HCT116 (cell line): ENCODE measurements around the gene DNASE1L3. TPM values are rescaled to one million over a fixed set of nuclear protein-coding genes. Genes with fewer than 3 reads are reported as not detected.
A peak's percentile ranks its signal among the peaks of the same experiment; 100 is the strongest.

ENCODE experiments used
- ATAC-seq: fragments of 200-7000 bp; cut with Tn5 transposase; 2 replicates; pipeline ENCODE4 v1.9.1; 2020; ENCODE audit warnings: mild to moderate bottlenecking, moderate library complexity
- BruUV-seq: library from RNA; stranded (reverse); fragments of 400-500 nt; replicated peaks from 2 replicates; lab custom pipeline; 2021; lab: Mats Ljungman, UMichigan
- CTCF ChIA-PET: fragments of 300-600 bp; sonication (Branson Sonifier 250); formaldehyde crosslinking; loops from one replicate; lab custom pipeline; 2021; ENCODE audit warnings: antibody characterized with exemption; lab: Charles Lee
- POLR2A ChIA-PET: fragments of 300-600, 350-600 bp; sonication (Branson Sonifier 250); formaldehyde crosslinking; loops from one replicate; lab custom pipeline; 2021; ENCODE audit warnings: antibody characterized with exemption; lab: Charles Lee
- RAD21 ChIA-PET, 2 experiments: fragments of 300-600 bp; sonication (Branson Sonifier 250); formaldehyde crosslinking; loops; one replicate each; lab custom pipeline; 2023; ENCODE audit warnings: low total read pairs in 2 of 2; ENCODE audit not compliant: uncharacterized antibody in 2 of 2, unreplicated experiment in 2 of 2, low non-redundant PET in 1 of 2; lab: Charles Lee
- DNase-seq: peaks from one replicate; pipeline ENCODE4 v3.0.0-alpha.2; 2010; ENCODE audit warnings: low read depth, low spot score
- H2AFZ ChIP-seq: fragments of 200-600 bp; shearing (Covaris generic), sonication (generic); 2 replicates; pipeline ENCODE4 v1.6.1; 2017; ENCODE audit warnings: low read depth, mixed run types, mixed read lengths, antibody characterized with exemption, low read length; ENCODE audit not compliant: poor library complexity, severe bottlenecking
- H3K27ac ChIP-seq: 2 replicates; pipeline ENCODE4 v1.5.1; 2012; ENCODE audit warnings: low read depth, low read length
- H3K27me3 ChIP-seq: fragments of 200-600 bp; sonication (generic); 2 replicates; pipeline ENCODE4 v1.6.1; 2016; ENCODE audit warnings: mixed run types, low read length, mixed read lengths; ENCODE audit not compliant: insufficient read depth
- H3K36me3 ChIP-seq, 2 experiments: fragments of 200-500 bp in 1 of 2; fragments of 200-600 bp in 1 of 2; sonication (Bioruptor generic) in 1 of 2; sonication (generic) in 1 of 2; 2 replicates each; pipeline versions ENCODE4 v1.5.1 to v1.6.1; 2014 to 2016; ENCODE audit warnings: low read length in 2 of 2, inconsistent platforms in 1 of 2, mixed read lengths in 1 of 2, mixed run types in 1 of 2; ENCODE audit not compliant: insufficient read depth in 2 of 2, control insufficient read depth in 1 of 2
- H3K4me1 ChIP-seq, 2 experiments: fragments of 200-600 bp in 1 of 2; sonication (generic) in 1 of 2; 2 replicates each; pipeline versions ENCODE4 v1.5.1 to v1.6.1; 2012 to 2017; ENCODE audit warnings: low read length in 2 of 2, inconsistent platforms in 1 of 2, mild to moderate bottlenecking in 1 of 2, mixed read lengths in 1 of 2, mixed run types in 1 of 2, moderate library complexity in 1 of 2; ENCODE audit not compliant: insufficient read depth in 2 of 2, control insufficient read depth in 1 of 2
- H3K4me2 ChIP-seq: fragments of 200-600 bp; sonication (generic); 2 replicates; pipeline ENCODE4 v1.6.1; 2017; ENCODE audit warnings: mixed run types, low read length, mixed read lengths
- H3K4me3 ChIP-seq, 2 experiments: fragments of 200-600 bp in 1 of 2; sonication (generic) in 1 of 2; replicated peaks in 1 of 2; 2 replicates each; pipeline ENCODE4 v1.5.1; 2011 to 2016; ENCODE audit warnings: low read length in 2 of 2, control low read depth in 1 of 2, low read depth in 1 of 2, mild to moderate bottlenecking in 1 of 2, mixed read lengths in 1 of 2, mixed run types in 1 of 2
- H3K79me2 ChIP-seq: fragments of 200-600 bp; sonication (generic); 2 replicates; pipeline ENCODE4 v1.6.1; 2017; ENCODE audit warnings: mild to moderate bottlenecking, mixed run types, low read length, moderate library complexity, mixed read lengths; ENCODE audit not compliant: insufficient read depth
- H3K9ac ChIP-seq: fragments of 200-600 bp; sonication (generic); 2 replicates; pipeline ENCODE4 v1.6.1; 2016; ENCODE audit warnings: low read length, mixed read lengths
- H3K9me2 ChIP-seq: fragments of 200-600 bp; sonication (generic), shearing (Covaris generic); 2 replicates; pipeline ENCODE4 v1.6.1; 2017; ENCODE audit warnings: mixed run types, mild to moderate bottlenecking, moderate library complexity; ENCODE audit not compliant: insufficient read depth
- H3K9me3 ChIP-seq, 2 experiments: fragments of 200-500 bp in 1 of 2; fragments of 200-600 bp in 1 of 2; sonication (Bioruptor generic) in 1 of 2; sonication (generic) in 1 of 2; 2 replicates each; pipeline ENCODE4 v1.6.1; 2014 to 2017; ENCODE audit warnings: low read length in 2 of 2, mixed read lengths in 2 of 2, inconsistent platforms in 1 of 2, low read depth in 1 of 2, mild to moderate bottlenecking in 1 of 2, mixed run types in 1 of 2, moderate library complexity in 1 of 2; ENCODE audit not compliant: control insufficient read depth in 1 of 2, insufficient read depth in 1 of 2
- H4K20me1 ChIP-seq: fragments of 200-600 bp; sonication (generic), shearing (Covaris generic); 2 replicates; pipeline ENCODE4 v1.6.1; 2017; ENCODE audit warnings: mixed run types, mild to moderate bottlenecking, moderate library complexity; ENCODE audit not compliant: insufficient read depth
- ATF3 ChIP-seq: IDR thresholded peaks from 2 replicates; pipeline ENCODE4 v1.6.1; 2012
- CBX3 ChIP-seq: IDR thresholded peaks from 2 replicates; pipeline ENCODE4 v1.6.1; 2012; ENCODE audit warnings: low read depth
- CTCF ChIP-seq, 3 experiments: fragments of 200-600 bp in 1 of 3; sonication (generic) in 1 of 3; IDR thresholded peaks in 2 of 3; conservative IDR thresholded peaks in 1 of 3; 2 replicates each; pipeline ENCODE4 v1.5.1; 2012 to 2017; ENCODE audit warnings: low read depth in 2 of 3, low read length in 2 of 3, antibody characterized with exemption in 1 of 3, borderline replicate concordance in 1 of 3, control low read depth in 1 of 3, mild to moderate bottlenecking in 1 of 3, mixed read lengths in 1 of 3, mixed run types in 1 of 3, moderate library complexity in 1 of 3; ENCODE audit not compliant: insufficient read depth in 1 of 3
- EGR1 ChIP-seq: IDR thresholded peaks from 2 replicates; pipeline ENCODE4 v1.6.1; 2012; ENCODE audit warnings: low read depth
- ELF1 ChIP-seq: IDR thresholded peaks from 2 replicates; pipeline ENCODE4 v1.6.1; 2012; ENCODE audit warnings: low read depth, borderline replicate concordance
- EZH2 ChIP-seq: fragments of 200-600 bp; sonication (generic); IDR thresholded peaks from 2 replicates; pipeline ENCODE4 v1.6.1; 2017; ENCODE audit warnings: antibody characterized with exemption, mixed run types
- FOSL1 ChIP-seq: IDR thresholded peaks from 2 replicates; pipeline ENCODE4 v1.6.1; 2012; ENCODE audit warnings: low read depth
- JUND ChIP-seq: IDR thresholded peaks from 2 replicates; pipeline ENCODE4 v1.6.1; 2012
- MAX ChIP-seq: IDR thresholded peaks from 2 replicates; pipeline ENCODE4 v1.6.1; 2012
- POLR2A ChIP-seq: IDR thresholded peaks from 2 replicates; pipeline ENCODE4 v1.7.0; 2011; ENCODE audit warnings: borderline replicate concordance; ENCODE audit not compliant: insufficient read depth, insufficient read length; ENCODE audit errors: extremely low read depth
- POLR2AphosphoS5 ChIP-seq: IDR thresholded peaks from 2 replicates; pipeline ENCODE4 v1.6.1; 2011; ENCODE audit warnings: mild to moderate bottlenecking, low read depth, low read length, moderate library complexity
- RAD21 ChIP-seq: IDR thresholded peaks from 2 replicates; pipeline ENCODE4 v1.6.1; 2012; ENCODE audit warnings: low read depth, mild to moderate bottlenecking
- SP1 ChIP-seq: IDR thresholded peaks from 2 replicates; pipeline ENCODE4 v1.6.1; 2012; ENCODE audit warnings: low read depth
- SRF ChIP-seq: IDR thresholded peaks from 2 replicates; pipeline ENCODE4 v1.6.1; 2012; ENCODE audit warnings: low read depth
- TCF7L2 ChIP-seq: IDR thresholded peaks from 2 replicates; pipeline ENCODE4 v1.7.0; 2011; ENCODE audit warnings: borderline replicate concordance, inconsistent platforms; ENCODE audit not compliant: insufficient read depth, insufficient read length; ENCODE audit errors: extremely low read depth
- YY1 ChIP-seq: IDR thresholded peaks from 2 replicates; pipeline ENCODE4 v1.6.1; 2011; ENCODE audit warnings: low read length, low read depth, moderate library complexity, mild to moderate bottlenecking; ENCODE audit not compliant: insufficient replicate concordance; ENCODE audit errors: extremely low read depth
- ZNF274 ChIP-seq: fragments of 200-500 bp; sonication (Bioruptor generic); IDR thresholded peaks from 2 replicates; pipeline ENCODE4 v1.6.1; 2014; ENCODE audit warnings: mild to moderate bottlenecking, low read depth, low read length, inconsistent platforms
- intact Hi-C: fragments of 100-400 bp; cut with micrococcal nuclease; formaldehyde crosslinking; loops from 2 replicates; pipeline ENCODE4 v1.10.0; 2022
- total RNA-seq: library from RNA; stranded (reverse); gene quantifications from one replicate; pipeline ENCODE4 v1.2.1, GENCODE V29; 2021; ENCODE audit not compliant: unreplicated experiment

Gene DNASE1L3
- total RNA-seq, 1 experiment from 2014 or later: not detected

- peak within 1 kb of the TSS; percentile 98 for H2AFZ ChIP-seq
- no peaks in the 10 kb centered on the region for H3K36me3 ChIP-seq
- peak within 1 kb of the TSS; percentile 68 to 91 for H3K4me3 ChIP-seq
- CTCF ChIA-PET: interaction anchor here (1.5 kb wide), 1 partner anchor 69 kb away, joined by 6 read pairs; the partner anchor contains the start of genes HTD2 and RPP14
- POLR2A ChIA-PET: interaction anchor here (0.7 kb wide), 1 partner anchor 28 kb away, joined by 4 read pairs; no protein-coding TSS in a partner anchor
- no peaks in the 10 kb centered on the region for H4K20me1 ChIP-seq
- BruUV-seq: no TSS peak
- H3K4me2 ChIP-seq: peak within 1 kb of the TSS; percentile 98
- DNase-seq (peak; percentile 33), ATAC-seq (peak; percentile 84)
- RAD21 ChIA-PET: interaction anchor here in 1 of 2 experiments (1.0 kb wide), 1 partner anchor 49 kb away, joined by 4 read pairs; no protein-coding TSS in a partner anchor
- no peaks in the 10 kb centered on the region for H3K9me2 ChIP-seq
- H3K79me2 ChIP-seq: peaks cover 8% of the 10 kb centered on the region; the same call in 1 of the 2 replicates
- H3K27me3 ChIP-seq: no peaks in the 10 kb centered on the region
- intact Hi-C loops: loop anchor here (2.0 kb wide), 1 partner anchor 35 kb away; no protein-coding TSS in a partner anchor
- peak within 1 kb of the TSS; percentile 73 for H3K27ac ChIP-seq
- H3K9ac ChIP-seq: peak within 1 kb of the TSS; percentile 71
- peak in 2 of 3 experiments; percentile 26 to 36; a peak in 1 of 6 replicates for TF ChIP-seq CTCF (IDR thresholded peaks at IDR 0.05 in 2 of 3, conservative IDR thresholded peaks at IDR 0.05 in 1 of 3; ENCODE audit: borderline replicate concordance in 1 of 3, insufficient read depth in 1 of 3, low read depth in 2 of 3, low read length in 2 of 3)
- TF ChIP-seq EGR1: peak; percentile 55; the same call in 1 of the 2 replicates
- TF ChIP-seq JUND: no peak
- TF ChIP-seq TCF7L2: no peak
- peak; percentile 32; the same call in 1 of the 2 replicates for TF ChIP-seq MAX
- no peak for TF ChIP-seq YY1
- no peak for TF ChIP-seq SRF
- TF ChIP-seq EZH2: no peak
- no peak for TF ChIP-seq ELF1
- TF ChIP-seq CBX3: no peak
- TF ChIP-seq POLR2AphosphoS5: peak; percentile 69
- TF ChIP-seq RAD21: peak; percentile 69
- TF ChIP-seq SP1: no peak
- no peak for TF ChIP-seq POLR2A
- no peak for TF ChIP-seq ZNF274
- no peak for TF ChIP-seq ATF3
- no peak for TF ChIP-seq FOSL1
- H3K9me3 ChIP-seq: no peaks in the 10 kb centered on the region
- peaks cover 8 to 26% of the 10 kb centered on the region in 2 experiments for H3K4me1 ChIP-seq
Observed at GRCh38 chr3:58237238-58237940, 26.6 kb upstream of the DNASE1L3 start, which contains the start of gene ABHD6. TSS of gene ABHD6 (plus strand) at chr3:58237792. CDS start at chr3:58256587, 18,795 bp downstream.
